ENCODE results near the gene CCL3.
"Not testable (repeated sequence)": the region's sequence is repeated elsewhere in the genome, so short reads cannot be mapped to it uniquely, and the experiment has no call there.

CCL3 gene

DNA sequence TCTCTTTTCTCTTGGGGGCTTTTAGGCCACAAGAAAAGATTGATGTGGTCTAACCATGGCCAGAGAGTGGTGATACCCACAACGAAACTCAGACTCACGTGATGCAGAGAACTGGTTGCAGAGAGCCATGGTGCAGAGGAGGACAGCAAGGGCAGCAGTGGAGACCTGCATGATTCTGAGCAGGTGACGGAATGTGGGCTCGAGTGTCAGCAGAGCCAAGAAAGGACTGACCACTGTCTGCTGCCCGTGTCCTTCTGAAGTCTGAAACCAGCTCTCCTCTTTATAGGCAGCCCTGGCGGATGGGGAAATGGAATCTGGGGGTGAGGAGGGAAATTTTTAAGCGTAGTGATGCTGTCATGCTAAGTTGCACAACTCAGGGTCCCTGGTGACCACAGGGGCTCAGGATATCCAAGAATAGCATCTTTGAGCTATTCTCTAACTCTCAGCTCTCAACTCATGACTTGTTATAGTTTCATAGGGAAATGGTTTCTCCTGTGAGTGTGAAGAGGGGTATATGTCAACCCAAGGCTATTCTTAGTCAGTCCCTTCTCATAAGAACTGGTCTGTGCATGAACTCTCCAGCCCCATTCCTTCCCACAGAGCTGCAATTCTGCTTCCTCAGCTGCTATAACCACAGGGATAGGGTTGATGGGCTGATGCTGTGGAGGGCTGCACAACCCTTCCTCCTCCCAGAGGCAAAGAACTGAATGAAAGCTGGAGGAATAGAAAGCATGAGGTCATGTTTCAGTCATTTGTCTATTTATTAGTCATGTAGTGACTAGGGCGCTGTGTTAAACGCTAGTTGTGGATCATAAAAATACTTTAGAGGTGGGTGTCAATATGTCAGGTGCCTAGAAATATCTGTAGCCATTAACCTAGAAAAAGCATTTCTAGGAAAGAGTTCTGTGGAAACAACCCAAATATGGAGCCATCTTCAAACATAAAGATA lies at the start of gene CCL3:
Gene CCL3, minus strand, starts transcription at position 256 of the 949 bp plus-strand sequence. Its CDS starts 85 bp downstream, at position 171.
- no peak for DNase-seq (ENCODE audit: low spot score)

DNA sequence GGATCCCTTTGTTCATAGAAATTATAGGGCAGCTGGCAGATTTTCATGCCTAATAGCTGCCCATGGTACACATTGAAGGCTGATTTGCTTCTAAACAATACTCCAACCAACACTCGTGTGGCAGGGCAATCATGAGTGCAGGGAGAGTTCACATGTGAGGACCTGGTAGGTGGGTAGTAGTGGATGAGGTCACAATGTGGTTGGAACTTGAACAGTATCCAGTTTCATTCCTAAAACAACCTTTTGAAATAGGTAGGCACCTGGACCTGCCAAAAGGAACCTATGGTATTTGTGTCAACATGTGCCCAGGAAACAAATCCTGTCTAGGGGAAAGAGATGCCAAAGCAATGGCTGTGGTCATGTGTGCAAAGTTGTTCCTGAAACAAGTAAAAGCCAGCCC lies 46.5 kb upstream of the CCL3 start:
- no peak for DNase-seq (ENCODE audit: low spot score)

- DNase-seq (ENCODE audit: low spot score), result no peak
Measured at GRCh38 chr17:36136036-36136435, 46.1 kb upstream of the CCL3 start.

DNA sequence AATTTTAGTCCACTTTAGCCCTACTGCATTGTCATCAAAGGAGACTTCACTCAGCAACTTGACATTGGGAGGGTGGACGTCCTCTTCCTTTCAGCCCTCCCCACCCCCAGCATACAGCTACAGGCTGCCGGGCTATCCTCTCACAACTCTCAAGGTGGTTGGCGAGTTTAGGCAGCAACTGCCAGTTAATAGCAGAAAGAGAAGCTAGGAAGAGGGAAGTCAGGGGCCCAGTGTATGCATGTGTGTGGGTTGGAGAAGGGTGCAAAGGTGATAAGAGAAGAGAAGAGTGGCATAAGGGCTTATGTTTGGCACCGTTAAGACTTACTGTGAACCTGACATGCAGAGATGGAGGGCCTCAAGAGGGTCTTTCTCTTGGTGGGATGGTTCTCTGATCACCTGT lies 45.5 kb upstream of the CCL3 start:
- no peak for DNase-seq (ENCODE audit: low spot score)

- DNase-seq (ENCODE audit: low spot score), result no peak
Measured at GRCh38 chr17:36133602-36134236, 43.8 kb upstream of the CCL3 start.

- no peak for DNase-seq (ENCODE audit: low spot score)
Measured at GRCh38 chr17:36132421-36132831, 42.5 kb upstream of the CCL3 start.

- DNase-seq (ENCODE audit: low spot score), result no peak
Measured at GRCh38 chr17:36131931-36132330, 42.0 kb upstream of the CCL3 start.

GRCh38 chr17:36131421-36131820 lies 41.5 kb upstream of the CCL3 start:
- no peak for DNase-seq (ENCODE audit: low spot score)

DNA sequence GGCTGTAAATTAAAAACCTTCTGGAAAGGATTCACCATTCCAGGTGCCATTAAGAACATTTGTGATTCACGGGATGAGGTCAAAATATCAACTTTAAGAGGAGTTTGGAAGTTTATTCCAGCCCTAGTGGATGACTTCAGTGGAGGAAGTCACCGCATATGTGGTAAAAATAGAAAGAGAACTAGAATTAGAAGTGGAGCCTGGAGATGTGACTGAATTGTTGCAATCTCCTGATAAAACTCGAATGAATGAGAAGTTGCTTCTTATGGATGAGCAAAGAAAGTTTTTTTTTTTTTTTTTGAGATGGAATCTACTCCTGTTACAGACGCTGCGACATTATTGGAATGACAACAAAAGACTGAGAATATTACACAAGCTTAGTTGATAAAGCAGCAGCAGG lies 40.4 kb upstream of the CCL3 start:
- DNase-seq (ENCODE audit: low spot score), result no peak

DNA sequence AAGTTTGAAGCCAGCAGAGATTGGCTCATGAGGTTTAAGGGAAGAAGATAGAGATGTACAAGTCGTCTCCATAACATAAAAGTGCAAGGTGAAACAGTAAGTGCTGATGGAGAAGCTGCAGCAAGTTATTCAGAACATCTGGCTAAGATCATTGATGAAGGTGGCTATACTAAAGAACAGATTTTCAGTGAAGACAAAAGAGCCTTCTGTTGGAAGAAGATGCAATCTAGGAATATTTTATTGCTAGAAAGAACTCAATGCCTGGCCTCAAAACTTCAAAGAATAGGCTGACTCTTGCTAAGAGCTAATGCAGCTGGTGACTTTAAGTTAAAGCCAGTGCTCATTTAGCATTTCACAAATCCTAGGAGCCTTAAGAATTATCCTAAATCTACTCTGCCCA lies 39.7 kb upstream of the CCL3 start:
- no peak for DNase-seq (ENCODE audit: low spot score)

GRCh38 chr17:36128411-36128978 lies 38.6 kb upstream of the CCL3 start:
- DNase-seq (ENCODE audit: low spot score), result no peak

GRCh38 chr17:36127911-36128310 lies 38.0 kb upstream of the CCL3 start:
- no peak for DNase-seq (ENCODE audit: low spot score)

GRCh38 chr17:36127199-36127893 lies 37.4 kb upstream of the CCL3 start:
- no peak for DNase-seq (ENCODE audit: low spot score)

- DNase-seq (ENCODE audit: low spot score), result no peak
Measured at GRCh38 chr17:36124879-36125824, 35.2 kb upstream of the CCL3 start.

DNA sequence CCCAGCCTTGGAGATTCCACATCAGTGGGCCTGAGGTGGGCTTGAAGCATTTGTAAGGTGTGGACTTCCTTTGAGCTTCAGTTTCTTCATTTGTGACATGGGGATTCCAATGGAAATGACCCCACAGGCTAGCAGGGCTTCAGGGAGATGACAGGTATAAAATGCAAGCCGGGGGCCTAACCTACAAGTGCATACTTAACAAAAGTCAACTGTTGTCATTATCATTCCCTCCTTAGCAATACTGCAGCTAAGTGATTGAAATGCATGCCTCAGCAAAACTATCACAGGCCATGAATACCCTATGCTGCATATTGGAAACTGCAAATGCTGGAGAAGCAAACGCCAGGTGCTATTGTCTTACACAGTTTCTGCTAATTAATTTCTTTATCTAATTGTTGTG lies 33.5 kb upstream of the CCL3 start:
- DNase-seq (ENCODE audit: low spot score), result no peak

- DNase-seq (ENCODE audit: low spot score), result not testable (repeated sequence)
Measured at GRCh38 chr17:36121099-36121498, 31.2 kb upstream of the CCL3 start.

GRCh38 chr17:36120221-36120620 lies 30.3 kb upstream of the CCL3 start:
- DNase-seq (ENCODE audit: low spot score), result no peak

DNA sequence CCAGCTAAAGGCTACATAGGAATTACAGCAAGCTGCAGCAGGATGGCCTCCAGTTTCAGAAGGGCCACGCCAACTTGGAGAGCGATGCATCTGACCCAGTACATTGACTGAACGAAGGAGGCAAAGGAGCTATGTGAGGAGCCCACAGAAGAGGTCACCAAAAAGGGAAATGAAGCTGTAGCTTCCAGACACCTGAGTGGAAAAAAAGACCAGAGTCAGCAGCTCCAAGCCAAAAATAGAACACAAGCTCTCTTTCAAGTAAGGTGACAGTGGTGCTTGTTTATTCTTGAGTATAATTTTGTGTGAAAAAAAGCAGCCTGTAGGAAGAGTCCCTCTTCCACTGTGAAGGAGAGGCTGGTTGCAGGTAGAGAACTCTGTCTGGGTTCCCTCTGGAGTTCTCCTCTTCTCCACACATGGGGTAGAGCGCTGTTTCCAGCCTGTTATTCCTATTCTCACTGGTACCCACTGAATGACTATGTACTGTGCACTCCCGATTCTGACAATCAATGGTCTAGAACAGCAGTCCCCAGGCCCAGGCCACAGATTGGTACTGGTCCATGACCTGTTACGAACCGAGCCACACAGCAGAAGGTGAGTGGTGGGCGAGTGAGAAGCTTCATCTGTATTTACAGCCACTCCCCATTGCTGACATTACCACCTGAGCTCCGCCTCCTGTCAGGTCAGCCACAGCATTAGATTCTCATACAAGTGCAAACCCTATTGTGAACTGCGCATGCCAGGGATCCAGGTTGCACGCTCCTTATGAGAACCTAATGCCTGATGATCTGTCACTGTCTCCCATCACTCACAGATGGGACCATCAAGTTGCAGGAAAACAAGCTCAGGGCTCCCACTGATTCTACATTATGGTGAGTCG lies 28.8 kb upstream of the CCL3 start:
- DNase-seq (ENCODE audit: low spot score), result no peak

GRCh38 chr17:36117505-36118382 lies 27.8 kb upstream of the CCL3 start:
- DNase-seq (ENCODE audit: low spot score), result no peak

Measured in AG08396 (cell line).